ENCODE data around the gene PACRG. TPM values are rescaled to one million over a fixed set of nuclear protein-coding genes. Genes with fewer than 3 reads are reported as not detected.

Gene PACRG
- total and polyA plus RNA-seq, 2 of the 4 experiments (the other 2 are of a cell fraction) = not detected

- dilution Hi-C loops (cut with HindIII; ENCODE audit: low sequenced_read_pairs, unreplicated experiment) = no loop called here
These were observed 392.4 kb downstream of the PACRG start for GRCh38 chr6:163120223-163120622.

More at GRCh38 chr6:163120223-163120622, 392.4 kb downstream of the PACRG start:
- Histone ChIP-seq H3K4me1 (ENCODE audit: control insufficient read depth, insufficient read depth, low read length) (no peaks in the 10 kb centered on the region), H4K5ac (ENCODE audit: low read depth, low read length) (no peak overlapping the region), H3K4ac (ENCODE audit: low read depth, low read length) (no peak overlapping the region), H2BK120ac (ENCODE audit: low read depth, low read length) (no peak overlapping the region), H3K4me3 (ENCODE audit: insufficient read depth, low read depth, low read length) (no peak overlapping the region), H4K20me1 (ENCODE audit: insufficient read depth, low read length) (no peaks in the 10 kb centered on the region), H2AK9ac (replicated peaks; ENCODE audit: low read depth, low read length, poor library complexity) (no peak overlapping the region), H2BK5ac (ENCODE audit: low read depth, low read length, poor library complexity, severe bottlenecking) (no peak overlapping the region), H3K18ac (ENCODE audit: low read depth, low read length) (no peak overlapping the region), H2BK15ac (ENCODE audit: low read depth, low read length) (no peak overlapping the region), H3K23ac (ENCODE audit: low read depth, low read length) (no peak overlapping the region), H3K27ac (ENCODE audit: insufficient read depth, low read length) (no peak overlapping the region), H3K9me1 (ENCODE audit: insufficient read depth, low read length) (no peaks in the 10 kb centered on the region), H3K27me3 (ENCODE audit: control insufficient read depth, insufficient read depth, low read length) (no peaks in the 10 kb centered on the region), H2AK5ac (ENCODE audit: low read depth, low read length) (no peak overlapping the region), H3K4me2 (ENCODE audit: low read depth, low read length) (no peak overlapping the region), H4K91ac (ENCODE audit: insufficient read depth, low read depth, low read length) (no peak overlapping the region), H2AFZ (replicated peaks; ENCODE audit: low read length, poor library complexity) (no peak overlapping the region), H3K79me1 (ENCODE audit: low read depth in 1 of 2, low read length in 2 of 2) (no peaks in the 10 kb centered on the region), H3K14ac (replicated peaks; ENCODE audit: low read depth, low read length) (no peak overlapping the region), H3K36me3 (ENCODE audit: control insufficient read depth, insufficient read depth, low read length) (no peaks in the 10 kb centered on the region), H2BK20ac (ENCODE audit: low read depth, low read length) (no peak overlapping the region), H4K8ac (ENCODE audit: low read depth in 2 of 2, low read length in 2 of 2) (no peak overlapping the region), H3K56ac (ENCODE audit: extremely low read depth, insufficient read depth, low read length) (no peak overlapping the region), H3K9ac (ENCODE audit: low read depth, low read length) (no peak overlapping the region), H3K9me3 (ENCODE audit: control insufficient read depth, insufficient read depth, low read length) (peaks cover 31% of the 10 kb centered on the region)
- POLR2A ChIA-PET (ENCODE audit: unreplicated experiment) = no interaction called here
- intact Hi-C loops (cut with micrococcal nuclease) = no loop called here
- DNase-seq (no peak), ATAC-seq (ENCODE audit: low read depth) (no peak)
- no CpG with 5 or more reads among the region's 3 CpGs for WGBS, 2 experiments (ENCODE audit: extremely low coverage in 2 of 2, insufficient read length in 1 of 2)
- CTCF ChIA-PET = no interaction called here
- in situ Hi-C loops (cut with MboI; ENCODE audit: low sequenced_read_pairs) = no loop called here
- TF ChIP-seq ELK1 (IDR thresholded peaks at IDR 0.05; ENCODE audit: borderline replicate concordance, low read depth, low read length) = no peak
- TF ChIP-seq MAZ (IDR thresholded peaks at IDR 0.05; ENCODE audit: borderline replicate concordance, low read depth, low read length) = no peak
- no peak for TF ChIP-seq CTCF (conservative IDR thresholded peaks at IDR 0.05; ENCODE audit: low read depth, low read length)
- no peak for TF ChIP-seq RCOR1 (IDR thresholded peaks at IDR 0.05; ENCODE audit: insufficient replicate concordance, low read length)
- no peak for TF ChIP-seq MAFK (IDR thresholded peaks at IDR 0.05; ENCODE audit: low read depth, low read length)
- TF ChIP-seq USF2 (IDR thresholded peaks at IDR 0.05; ENCODE audit: low read depth, low read length) = no peak
- TF ChIP-seq RAD21 (IDR thresholded peaks at IDR 0.05; ENCODE audit: low read length) = no peak
- no peak for TF ChIP-seq SMC3 (IDR thresholded peaks at IDR 0.05; ENCODE audit: low read depth, low read length)
- no peak for TF ChIP-seq CHD1 (IDR thresholded peaks at IDR 0.05; ENCODE audit: low read depth, low read length)
- no peak for TF ChIP-seq FOS (IDR thresholded peaks at IDR 0.05; ENCODE audit: low read depth, low read length)
- TF ChIP-seq MXI1 (IDR thresholded peaks at IDR 0.05; ENCODE audit: borderline replicate concordance, low read depth, low read length) = no peak
- no peak for TF ChIP-seq RFX5 (IDR thresholded peaks at IDR 0.05; ENCODE audit: low read depth, low read length)
- no peak for TF ChIP-seq NFE2L2 (IDR thresholded peaks at IDR 0.05; ENCODE audit: low read depth, low read length)
- no peak for TF ChIP-seq POLR2A (IDR thresholded peaks at IDR 0.05; ENCODE audit: low read depth, low read length)
- TF ChIP-seq CEBPB (IDR thresholded peaks at IDR 0.05; ENCODE audit: low read depth, low read length) = no peak
- no peak for TF ChIP-seq BHLHE40 (IDR thresholded peaks at IDR 0.05; ENCODE audit: low read depth, low read length)
- BruUV-seq (replicated peaks) = no TSS peak
